ENCODE data around the gene WDR41.
A peak's percentile ranks its signal among the peaks of the same experiment; 100 is the strongest.
"Not testable (repeated sequence)": the region's sequence is repeated elsewhere in the genome, so short reads cannot be mapped to it uniquely, and the experiment has no call there.

The WDR41 gene

DNA sequence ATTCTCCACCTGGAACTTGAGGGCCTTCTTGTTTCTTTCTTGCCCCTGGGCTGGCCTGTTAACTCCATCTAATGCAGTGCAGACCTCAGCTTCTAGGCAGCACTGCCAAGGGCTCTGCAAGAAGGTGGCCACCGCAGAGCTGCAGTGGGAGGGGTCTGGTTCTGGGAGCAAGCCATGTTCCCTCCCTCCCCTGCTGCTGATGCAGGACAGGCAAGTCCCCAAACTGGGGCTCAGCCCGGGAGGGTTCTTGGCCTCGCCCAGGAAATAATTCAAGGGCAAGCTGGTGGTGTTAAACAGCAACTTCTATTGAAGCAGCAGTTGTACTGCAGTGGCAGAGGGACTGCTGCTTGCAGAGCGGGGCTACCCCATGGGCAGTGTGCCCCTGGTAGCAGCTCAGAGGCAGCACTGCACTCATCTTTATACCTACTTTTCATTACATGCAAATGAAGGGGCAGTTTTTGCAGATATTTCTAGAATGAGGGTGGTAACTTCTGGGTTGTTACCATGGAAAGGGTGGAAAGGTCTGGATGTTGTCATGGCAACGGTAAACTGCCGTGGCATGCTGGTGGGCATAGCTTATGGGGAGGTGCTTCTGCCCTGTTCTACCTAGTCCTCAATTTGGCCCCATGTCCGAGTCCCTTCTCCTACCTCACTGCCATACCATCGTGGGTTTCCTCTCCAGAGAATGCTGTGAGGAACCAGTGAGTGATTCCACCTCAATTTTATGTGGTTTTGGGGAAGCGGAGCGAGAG lies 82.1 kb downstream of the WDR41 start:
- no peaks in the 10 kb centered on the region for H3K9me3 Mint-ChIP-seq
- H3K4me3 Mint-ChIP-seq: no peak overlapping the region
- no peaks in the 10 kb centered on the region for H3K4me1 Mint-ChIP-seq
- H3K27me3 Mint-ChIP-seq: peaks cover 4 to 6% of the 10 kb centered on the region in 2 donors
- no peak for DNase-seq
- H3K27ac Mint-ChIP-seq: no peak overlapping the region
- ATAC-seq (replicated peaks): no peak
- no peaks in the 10 kb centered on the region for H3K36me3 Mint-ChIP-seq

DNA sequence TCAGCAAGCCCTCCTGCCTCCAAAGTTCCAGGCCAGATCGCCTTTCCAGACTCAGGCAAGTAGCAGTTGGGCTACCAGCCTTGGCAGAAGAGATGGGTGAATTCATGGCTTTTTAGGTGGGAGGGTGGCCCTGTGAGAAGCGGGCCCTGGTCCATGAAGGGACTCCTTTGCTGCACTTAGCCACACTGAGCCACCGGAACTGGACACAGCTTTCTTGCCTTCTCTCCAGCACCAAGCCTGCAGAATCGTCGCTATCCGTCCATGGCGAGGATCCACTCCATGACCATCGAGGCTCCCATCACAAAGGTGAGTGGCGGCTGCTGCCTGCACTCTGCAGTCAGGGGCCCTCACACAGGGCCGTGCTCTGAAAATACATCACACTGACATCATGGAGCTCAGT lies 85.0 kb downstream of the WDR41 start:
- no peaks in the 10 kb centered on the region for H3K4me1 Mint-ChIP-seq
- H3K9me3 Mint-ChIP-seq: no peaks in the 10 kb centered on the region
- H3K27me3 Mint-ChIP-seq: peaks cover 4 to 6% of the 10 kb centered on the region in 2 donors
- H3K27ac Mint-ChIP-seq: no peak overlapping the region
- no peak for ATAC-seq (replicated peaks)
- no peaks in the 10 kb centered on the region for H3K36me3 Mint-ChIP-seq
- H3K4me3 Mint-ChIP-seq: no peak overlapping the region
- no peak for DNase-seq

GRCh38 chr5:77402796-77403195 lies 89.3 kb downstream of the WDR41 start:
- Mint-ChIP-seq H3K36me3 (no peaks in the 10 kb centered on the region), H3K27ac (no peak overlapping the region), H3K27me3 (peaks cover 4 to 6% of the 10 kb centered on the region in 2 donors), H3K4me3 (no peak overlapping the region), H3K9me3 (no peaks in the 10 kb centered on the region), H3K4me1 (no peaks in the 10 kb centered on the region)
- no peak for ATAC-seq (replicated peaks)
- DNase-seq: no peak

DNA sequence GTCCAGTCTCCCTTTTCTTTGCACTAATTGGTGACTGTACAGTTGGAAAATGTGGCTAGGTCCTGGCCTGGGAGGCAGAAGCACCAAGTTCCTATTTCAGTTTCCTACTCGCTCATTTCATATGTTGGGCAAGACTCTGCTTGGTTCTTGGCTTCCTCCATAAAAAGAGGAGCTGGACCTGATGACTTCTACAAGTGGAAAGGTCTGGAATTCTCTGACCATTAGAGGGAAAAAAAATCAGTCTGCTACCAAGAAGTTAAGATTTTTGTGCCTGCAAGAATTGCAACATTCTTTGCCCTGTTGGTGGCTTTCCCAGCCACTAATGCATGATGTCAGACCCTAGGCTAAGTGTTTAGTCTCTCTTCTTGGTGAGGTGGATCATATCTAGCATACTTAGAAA lies 91.5 kb downstream of the WDR41 start:
- DNase-seq: no peak
- H3K4me3 Mint-ChIP-seq: no peak overlapping the region

GRCh38 chr5:77398896-77399295 lies 93.2 kb downstream of the WDR41 start:
- Mint-ChIP-seq H3K4me1 (peaks cover 0 to 3% of the 10 kb centered on the region in 2 donors), H3K9me3 (no peaks in the 10 kb centered on the region), H3K4me3 (no peak overlapping the region), H3K27ac (no peak overlapping the region), H3K27me3 (no peaks in the 10 kb centered on the region), H3K36me3 (no peaks in the 10 kb centered on the region)
- ATAC-seq (replicated peaks): no peak
- DNase-seq: no peak

More for the DNA sequence above, 91.5 kb downstream of the WDR41 start:
- ATAC-seq (replicated peaks): no peak
- H3K36me3 Mint-ChIP-seq: no peaks in the 10 kb centered on the region
- peaks cover 3 to 5% of the 10 kb centered on the region in 2 donors for H3K27me3 Mint-ChIP-seq
- H3K9me3 Mint-ChIP-seq: no peaks in the 10 kb centered on the region
- peaks cover 0 to 3% of the 10 kb centered on the region in 2 donors for H3K4me1 Mint-ChIP-seq
- H3K27ac Mint-ChIP-seq: no peak overlapping the region

DNA sequence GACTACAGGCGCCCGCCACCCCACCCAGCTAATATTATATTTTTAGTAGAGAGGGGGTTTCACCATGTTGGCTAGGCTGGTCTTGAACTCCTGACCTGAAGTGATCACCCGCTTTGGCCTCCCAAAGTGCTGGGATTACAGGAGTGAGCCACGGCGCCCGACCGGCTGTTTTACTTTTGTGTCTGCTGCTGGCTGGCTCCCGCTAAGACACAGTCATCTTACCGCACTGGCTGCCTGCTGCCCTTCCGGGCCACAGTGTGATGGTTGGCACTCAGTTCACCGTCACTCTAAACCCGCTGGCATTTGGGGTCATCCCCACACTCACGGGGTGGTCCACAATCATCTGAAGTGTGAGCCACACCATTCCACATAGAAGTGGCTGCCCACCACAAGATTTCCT lies 93.7 kb downstream of the WDR41 start:
- Mint-ChIP-seq H3K36me3 (no peaks in the 10 kb centered on the region), H3K4me1 (peaks cover 0 to 3% of the 10 kb centered on the region in 2 donors), H3K4me3 (no peak overlapping the region), H3K9me3 (no peaks in the 10 kb centered on the region), H3K27ac (no peak overlapping the region), H3K27me3 (no peaks in the 10 kb centered on the region)
- DNase-seq (no peak), ATAC-seq (replicated peaks) (no peak)

GRCh38 chr5:77397686-77398292 lies 94.3 kb downstream of the WDR41 start:
- DNase-seq: no peak
- Mint-ChIP-seq H3K4me1 (peaks cover 0 to 3% of the 10 kb centered on the region in 2 donors), H3K36me3 (no peaks in the 10 kb centered on the region), H3K27me3 (no peaks in the 10 kb centered on the region), H3K4me3 (no peak overlapping the region), H3K9me3 (no peaks in the 10 kb centered on the region), H3K27ac (no peak overlapping the region)
- no peak for ATAC-seq (replicated peaks)

DNA sequence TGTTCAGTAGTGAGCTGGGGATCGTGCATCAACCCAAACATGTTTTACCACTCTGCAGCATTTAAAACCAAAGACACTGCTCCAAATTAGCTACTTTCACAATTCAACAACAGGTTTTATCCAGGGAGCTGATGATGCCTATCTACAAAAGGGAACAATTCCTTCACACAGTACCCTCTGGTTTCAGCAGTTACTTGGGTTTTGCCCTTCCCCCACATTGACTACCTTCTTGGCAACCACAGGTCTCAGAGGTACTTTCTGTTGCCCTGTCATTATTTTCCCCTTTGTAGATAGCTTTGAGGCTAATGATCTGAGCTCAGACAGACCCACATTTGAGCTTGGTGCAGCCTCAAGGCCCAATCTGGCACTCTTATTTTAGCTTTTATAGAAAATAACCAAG lies 96.1 kb downstream of the WDR41 start:
- Mint-ChIP-seq H3K4me1 (peaks cover 0 to 3% of the 10 kb centered on the region in 2 donors), H3K27me3 (no peaks in the 10 kb centered on the region), H3K9me3 (no peaks in the 10 kb centered on the region), H3K36me3 (no peaks in the 10 kb centered on the region), H3K27ac (no peak overlapping the region), H3K4me3 (no peak overlapping the region)
- no peak for DNase-seq
- peak; percentile 72 to 76 for ATAC-seq (replicated peaks)

- H3K9me3 Mint-ChIP-seq: no peaks in the 10 kb centered on the region
- DNase-seq (no peak), ATAC-seq (replicated peaks) (no peak)
- H3K27me3 Mint-ChIP-seq: peaks cover 0 to 4% of the 10 kb centered on the region in 2 donors
- H3K27ac Mint-ChIP-seq: no peak overlapping the region
- no peaks in the 10 kb centered on the region for H3K36me3 Mint-ChIP-seq
- peaks cover 0 to 3% of the 10 kb centered on the region in 2 donors for H3K4me1 Mint-ChIP-seq
- no peak overlapping the region for H3K4me3 Mint-ChIP-seq
Measured at GRCh38 chr5:77394064-77394715, 97.9 kb downstream of the WDR41 start.

DNA sequence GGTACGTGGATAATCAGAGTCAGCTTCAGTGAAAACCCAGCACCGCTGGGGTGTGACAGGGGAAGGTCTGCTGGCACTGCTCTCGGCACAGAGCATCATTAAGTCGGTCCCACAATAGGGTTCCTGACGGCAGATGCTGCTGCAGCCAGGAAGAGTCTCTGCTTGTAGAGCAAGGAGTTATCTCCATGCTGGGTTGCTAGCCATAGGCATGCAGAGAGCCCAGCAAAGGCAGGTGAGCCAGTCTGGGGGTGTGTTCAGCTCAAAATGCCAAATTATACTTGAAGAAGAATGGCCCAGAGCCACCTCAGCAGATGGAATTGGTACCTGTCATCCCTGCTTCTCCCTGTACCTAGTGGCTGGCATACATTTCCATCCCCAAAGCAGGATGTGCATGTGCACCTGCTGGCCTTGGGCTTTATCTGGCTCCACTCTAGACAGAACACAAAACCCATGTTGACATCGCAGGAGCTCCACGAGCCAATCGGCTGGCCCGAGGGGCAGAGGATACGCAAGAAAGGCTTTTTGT lies 100.8 kb downstream of the WDR41 start:
- no peaks in the 10 kb centered on the region for H3K36me3 Mint-ChIP-seq
- no peak overlapping the region for H3K27ac Mint-ChIP-seq
- no peaks in the 10 kb centered on the region for H3K9me3 Mint-ChIP-seq
- no peak for DNase-seq
- ATAC-seq (replicated peaks): no peak
- peaks cover 0 to 4% of the 10 kb centered on the region in 2 donors for H3K27me3 Mint-ChIP-seq
- H3K4me3 Mint-ChIP-seq: no peak overlapping the region
- H3K4me1 Mint-ChIP-seq: peaks cover 0 to 3% of the 10 kb centered on the region in 2 donors

GRCh38 chr5:77390795-77391194 lies 101.3 kb downstream of the WDR41 start:
- DNase-seq (no peak), ATAC-seq (replicated peaks) (no peak)
- no peaks in the 10 kb centered on the region for H3K4me1 Mint-ChIP-seq
- no peaks in the 10 kb centered on the region for H3K9me3 Mint-ChIP-seq
- no peaks in the 10 kb centered on the region for H3K36me3 Mint-ChIP-seq
- H3K4me3 Mint-ChIP-seq: no peak overlapping the region
- peaks cover 0 to 4% of the 10 kb centered on the region in 2 donors for H3K27me3 Mint-ChIP-seq
- H3K27ac Mint-ChIP-seq: no peak overlapping the region

GRCh38 chr5:77390221-77390620 lies 101.9 kb downstream of the WDR41 start:
- H3K4me1 Mint-ChIP-seq: no peaks in the 10 kb centered on the region
- peaks cover 0 to 4% of the 10 kb centered on the region in 2 donors for H3K27me3 Mint-ChIP-seq

DNA sequence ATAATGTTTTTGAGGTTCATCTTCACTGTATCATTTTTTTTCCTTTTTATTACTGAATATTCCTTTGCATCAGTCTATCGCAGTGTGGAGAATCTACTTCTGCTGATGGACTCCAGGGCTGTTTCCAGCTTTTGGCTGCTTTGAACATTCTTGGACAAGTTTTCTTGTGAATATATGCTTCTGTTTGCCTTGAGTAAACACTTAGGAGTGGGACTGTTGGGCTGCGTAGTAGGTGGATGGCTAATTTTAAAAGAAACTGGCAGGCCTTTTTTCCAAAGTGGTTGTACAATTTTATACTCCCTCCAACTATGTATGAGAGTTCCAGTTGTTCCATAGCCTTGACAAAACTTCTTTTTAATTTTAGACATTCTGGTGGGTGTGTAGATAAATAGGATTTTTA lies 102.4 kb downstream of the WDR41 start:
- peaks cover 0 to 4% of the 10 kb centered on the region in 2 donors for H3K27me3 Mint-ChIP-seq
- no peak overlapping the region for H3K4me3 Mint-ChIP-seq
- H3K27ac Mint-ChIP-seq: no peak overlapping the region
- H3K4me1 Mint-ChIP-seq: no peaks in the 10 kb centered on the region
- no peaks in the 10 kb centered on the region for H3K36me3 Mint-ChIP-seq
- no peak for DNase-seq
- no peak for ATAC-seq (replicated peaks)
- no peaks in the 10 kb centered on the region for H3K9me3 Mint-ChIP-seq

More at GRCh38 chr5:77390221-77390620, 101.9 kb downstream of the WDR41 start:
- Mint-ChIP-seq H3K36me3 (no peaks in the 10 kb centered on the region), H3K27ac (no peak overlapping the region), H3K4me3 (no peak overlapping the region), H3K9me3 (no peaks in the 10 kb centered on the region)
- ATAC-seq (replicated peaks) (no peak), DNase-seq (no peak)

DNA sequence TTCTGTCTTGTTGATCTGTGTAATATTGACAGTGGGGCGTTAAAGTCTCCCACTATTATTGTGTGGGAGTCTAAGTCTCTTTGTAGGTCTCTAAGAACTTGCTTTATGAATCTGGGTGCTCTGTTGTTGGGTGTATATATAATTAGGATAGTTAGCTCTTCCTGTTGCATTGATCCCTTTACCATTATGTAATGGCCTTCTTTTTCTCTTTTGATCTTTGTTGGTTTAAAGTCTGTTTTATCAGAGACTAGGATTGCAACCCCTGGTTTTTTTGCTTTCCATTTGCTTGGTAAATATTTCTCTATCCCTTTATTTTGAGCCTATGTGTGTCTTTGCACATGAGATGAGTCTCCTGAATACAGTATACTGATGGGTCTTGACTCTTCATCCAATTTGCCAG lies 105.8 kb downstream of the WDR41 start:
- H3K9me3 Mint-ChIP-seq, H3K36me3 Mint-ChIP-seq, H3K27me3 Mint-ChIP-seq: not testable (repeated sequence)

More for the DNA sequence above, 105.8 kb downstream of the WDR41 start:
- not testable (repeated sequence) for ATAC-seq (replicated peaks); DNase-seq; H3K27ac Mint-ChIP-seq; H3K4me3 Mint-ChIP-seq; H3K4me1 Mint-ChIP-seq
